ENCODE results near the gene ARFRP1.

DNA sequence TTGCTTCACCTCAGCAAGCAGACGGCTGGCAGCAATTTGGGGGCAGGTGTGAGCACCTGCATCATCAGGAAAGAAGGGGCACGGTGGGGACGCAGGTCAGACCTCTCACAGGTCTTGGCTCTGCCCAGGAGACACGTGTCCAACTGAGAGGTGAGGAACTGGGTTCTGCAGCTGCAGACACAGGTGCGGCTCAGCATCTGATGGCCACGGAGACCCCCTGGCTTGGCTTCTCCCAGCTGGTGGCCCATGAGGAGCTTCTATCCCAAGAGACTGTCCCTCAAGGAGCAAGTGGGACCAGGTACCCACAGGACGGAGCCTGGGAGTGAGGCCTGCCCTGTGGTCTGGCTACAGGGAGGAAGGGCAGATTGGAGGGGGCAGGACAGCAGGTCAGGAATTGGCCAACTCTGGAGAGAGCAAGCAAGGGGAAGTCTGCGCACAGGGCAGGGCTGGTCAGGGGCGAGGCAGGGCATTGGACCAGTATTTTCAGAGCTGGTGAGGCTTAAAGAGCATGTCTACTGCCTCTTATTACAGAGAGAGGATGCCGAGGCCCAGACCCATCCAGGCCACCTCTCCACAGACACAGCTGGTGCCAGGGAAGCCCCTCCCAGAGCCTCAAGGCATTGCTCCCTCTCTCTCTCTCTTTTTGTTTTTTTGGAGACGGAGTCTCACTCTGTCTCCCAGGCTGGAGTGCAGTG, 58.7 kb downstream of the ARFRP1 start:
- TF ChIP-seq CTCF (IDR thresholded peaks at IDR 0.05) (no peak), POLR2A (IDR thresholded peaks at IDR 0.05) (no peak)

All from right lobe of liver (tissue), 4 donors.